Adrenal gland (tissue), 12 donors: ENCODE data around the gene MAST2. TPM values are rescaled to one million over a fixed set of nuclear protein-coding genes. Genes with fewer than 3 reads are reported as not detected.

Experiments
- DNase-seq, 7 donors: peaks; one replicate each; pipeline ENCODE4 v3.0.0-alpha.2; 2019 to 2020
- H3K27ac ChIP-seq, 5 donors: fragments of 200-600 bp; sonication (generic) in 4 of 5; 1 replicate in 3 of 5; 2 replicates in 2 of 5; pipeline versions ENCODE4 v1.5.1 to v1.8.0; 2016 to 2020; ENCODE audit warnings: mild to moderate bottlenecking in 1 of 5
- H3K27me3 ChIP-seq: fragments of 200-600 bp; 2 replicates; pipeline ENCODE4 v1.8.0; 2021
- H3K36me3 ChIP-seq, 2 donors: fragments of 200-600 bp; replicated peaks in 1 of 2; 1 replicate in 1 of 2; 2 replicates in 1 of 2; pipeline versions ENCODE4 v1.5.1 to v1.8.0; 2018 to 2022
- H3K4me1 ChIP-seq, 2 donors: fragments of 200-600 bp; replicated peaks in 1 of 2; 1 replicate in 1 of 2; 2 replicates in 1 of 2; pipeline versions ENCODE4 v1.5.1 to v1.8.0; 2018 to 2021
- H3K4me3 ChIP-seq, 4 donors: fragments of 200-600 bp; sonication (generic) in 3 of 4; one replicate each; pipeline ENCODE4 v1.5.1; 2016 to 2018
- H3K9me3 ChIP-seq, 3 donors: fragments of 200-600 bp; sonication (generic) in 1 of 3; replicated peaks in 1 of 3; 1 replicate in 2 of 3; 2 replicates in 1 of 3; pipeline versions ENCODE4 v1.5.1 to v1.8.0; 2016 to 2021
- CTCF ChIP-seq, 6 experiments: fragments of 450-650 bp in 4 of 6; fragments of 200-600 bp in 2 of 6; sonication (generic) in 1 of 6; IDR thresholded peaks; 1 replicate in 5 of 6; 2 replicates in 1 of 6; pipeline versions ENCODE4 v1.5.1 to v1.8.0; 2016 to 2021; ENCODE audit warnings: antibody characterized with exemption in 6 of 6, mild to moderate bottlenecking in 2 of 6, moderate library complexity in 1 of 6
- POLR2A ChIP-seq, 2 donors: fragments of 450-650 bp; IDR thresholded peaks; one replicate each; pipeline ENCODE4 v1.6.1; 2017; ENCODE audit warnings: antibody characterized with exemption in 2 of 2, mild to moderate bottlenecking in 2 of 2, moderate library complexity in 1 of 2
- WGBS, 4 donors: extraction: QIAGEN DNeasy Blood & Tissue Kit in 2 of 4; methylation state at CpG; one replicate each; pipeline versions ENCODE4 v1.1.5 to v1.1.7; 2013 to 2017; 5-methylcytosine and 5-hydroxymethylcytosine counted together
- intact Hi-C, 2 donors: fragments of 100-400 bp; cut with DNase I; formaldehyde crosslinking; loops; one replicate each; pipeline versions ENCODE4 v1.14.1 to v1.15.0; 2022 to 2023
- polyA plus RNA-seq, 3 donors: library from polyadenylated mRNA; stranded (reverse); fragments of 200-250 nt in 2 of 3; fragments of 350-450 nt in 1 of 3; fragmentation: Illumina TruSeq in 1 of 3; extraction: RNeasy Lipid Tissue Mini Kit (QIAGEN cat#74804) in 1 of 3; gene quantifications; one replicate each; pipeline ENCODE4 v1.2.3, GENCODE V29; 2013 to 2014
- total RNA-seq, 9 donors: library from RNA; depleted of rRNA in 4 of 9; stranded (reverse); fragments of >200 nt in 4 of 9; fragments of 120-200 nt in 1 of 9; fragmentation: NEBNext Ultra II Directional in 1 of 9; extraction: Animal tissue kit (Norgen Biotek cat#: 25700) in 1 of 9; gene quantifications; one replicate each; pipeline versions ENCODE4 v1.1.0 to v1.2.4, GENCODE V29; 2013 to 2023
- donor health status: healthy with polysubstance abuse.
- donor health status: Bipolar disorder and iron deficiency.
- donor health status: DM: yes; HTN: yes; CAD: no.
- donor health status: DM: no; HTN: no; CAD: no.
- donor health status: DM: no; HTN: no; CAD: no.
- donor health status: DM: yes; HTN: yes; CAD: no.

The MAST2 gene
- total and polyA plus RNA-seq, 12 donors: 18.1 to 38.5 (median 23.5) TPM

DNA sequence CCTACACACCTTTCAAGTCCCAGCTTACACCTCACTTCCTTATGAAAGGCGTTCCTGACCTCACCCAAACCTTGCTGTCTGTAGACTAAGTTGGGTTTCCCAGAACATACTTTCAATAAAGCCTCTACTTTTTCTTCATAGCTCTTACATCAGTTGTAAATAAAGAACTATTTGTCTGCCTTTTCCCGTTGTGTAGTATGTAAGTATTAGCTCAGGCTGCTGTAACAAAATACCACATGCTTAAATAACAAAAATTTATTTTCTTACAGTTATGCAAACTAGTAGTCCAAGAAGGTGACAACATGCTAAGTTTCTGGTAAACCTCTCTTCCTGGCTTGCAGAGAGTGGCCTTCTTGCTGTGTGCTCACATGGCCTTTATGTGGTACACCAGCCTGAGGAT, 86.7 kb downstream of the MAST2 start:
- intact Hi-C loops: no loop called here
- no peak for DNase-seq
- no peaks in the 10 kb centered on the region for H3K27me3 ChIP-seq
- peaks cover 6 to 18% of the 10 kb centered on the region in 2 donors for H3K4me1 ChIP-seq
- H3K4me3 ChIP-seq: no peak overlapping the region
- no peaks in the 10 kb centered on the region for H3K9me3 ChIP-seq
- TF ChIP-seq POLR2A (IDR thresholded peaks at IDR 0.05) (no peak), CTCF (IDR thresholded peaks at IDR 0.05) (no peak)
- no peaks in the 10 kb centered on the region for H3K36me3 ChIP-seq
- H3K27ac ChIP-seq: no peak overlapping the region
- WGBS, 4 donors: 97 to 100% (median 99%) methylated on average over 2 of the region's 2 CpGs

- TF ChIP-seq CTCF (IDR thresholded peaks at IDR 0.05): no peak
- TF ChIP-seq POLR2A (IDR thresholded peaks at IDR 0.05): no peak
- intact Hi-C loops: no loop called here
These were observed 87.7 kb downstream of the MAST2 start for GRCh38 chr1:45891087-45891486.

GRCh38 chr1:45892068-45892785, 88.8 kb downstream of the MAST2 start:
- peak overlapping the region in 1 of 4 donors; percentile 18 for H3K4me3 ChIP-seq
- no peaks in the 10 kb centered on the region for H3K36me3 ChIP-seq
- H3K4me1 ChIP-seq: peaks cover 6 to 21% of the 10 kb centered on the region in 2 donors
- intact Hi-C loops: no loop called here
- WGBS, 4 donors: 21 to 27% (median 23%) methylated on average over 6 of the region's 6 CpGs
- peak; percentile 48 to 71 (median 53) for DNase-seq
- H3K27ac ChIP-seq: peak overlapping the region; percentile 57 to 83 (median 81)
- H3K27me3 ChIP-seq: no peaks in the 10 kb centered on the region
- peak in 1 of 2 donors; percentile 79 for TF ChIP-seq POLR2A (IDR thresholded peaks at IDR 0.05)
- no peak for TF ChIP-seq CTCF (IDR thresholded peaks at IDR 0.05)
- no peaks in the 10 kb centered on the region for H3K9me3 ChIP-seq

More at GRCh38 chr1:45891087-45891486, 87.7 kb downstream of the MAST2 start:
- Histone ChIP-seq H3K4me1 (peaks cover 6 to 21% of the 10 kb centered on the region in 2 donors), H3K27ac (no peak overlapping the region), H3K9me3 (no peaks in the 10 kb centered on the region), H3K36me3 (no peaks in the 10 kb centered on the region), H3K27me3 (no peaks in the 10 kb centered on the region), H3K4me3 (no peak overlapping the region)
- DNase-seq: no peak
- 96 to 100% (median 98%) methylated on average over 2 of the region's 2 CpGs for WGBS, 4 donors

DNA sequence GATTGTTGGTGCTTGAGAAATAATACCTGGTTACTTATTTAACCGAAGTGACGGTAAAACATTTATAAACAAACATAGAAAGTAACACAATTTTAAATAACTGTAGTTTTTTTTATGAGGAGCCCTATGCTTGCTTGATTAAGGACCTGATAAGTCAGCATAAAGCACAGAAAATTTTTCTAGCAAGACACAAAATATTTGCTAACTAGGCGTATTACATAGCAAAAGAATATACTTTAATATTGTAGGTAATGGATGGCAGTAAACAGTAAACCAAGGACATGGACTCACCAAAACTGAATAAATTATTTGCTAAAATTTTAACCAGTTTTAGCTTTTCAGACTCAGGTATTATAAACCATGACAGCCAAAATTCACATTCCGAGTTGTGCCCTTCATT, 90.9 kb downstream of the MAST2 start:
- no peak for TF ChIP-seq POLR2A (IDR thresholded peaks at IDR 0.05)
- TF ChIP-seq CTCF (IDR thresholded peaks at IDR 0.05): no peak
- Histone ChIP-seq H3K9me3 (no peaks in the 10 kb centered on the region), H3K36me3 (no peaks in the 10 kb centered on the region), H3K27ac (no peak overlapping the region), H3K4me1 (peaks cover 6 to 21% of the 10 kb centered on the region in 2 donors), H3K4me3 (no peak overlapping the region), H3K27me3 (no peaks in the 10 kb centered on the region)
- no peak for DNase-seq
- intact Hi-C loops: no loop called here
- WGBS, 4 donors: 84 to 98% (median 86%) methylated on average over 4 of the region's 4 CpGs
